Ectodermal cell (in vitro differentiated cells): ENCODE data around the gene ASPSCR1.

Experiments used
- H3K27ac ChIP-seq: 2 replicates; pipeline ENCODE4 v1.7.0; 2013; ENCODE audit warnings: mild to moderate bottlenecking, low read depth, low read length; ENCODE audit not compliant: insufficient read depth, poor library complexity, severe bottlenecking
- H3K27me3 ChIP-seq: 2 replicates; pipeline ENCODE4 v1.7.0; 2013; ENCODE audit warnings: mild to moderate bottlenecking, low read length; ENCODE audit not compliant: insufficient read depth, control insufficient read depth, poor library complexity, severe bottlenecking
- H3K36me3 ChIP-seq: one replicate; pipeline ENCODE4 v1.7.0; 2013; ENCODE audit warnings: low read length; ENCODE audit not compliant: control insufficient read depth, insufficient read depth
- H3K4me1 ChIP-seq: one replicate; pipeline ENCODE4 v1.7.0; 2013; ENCODE audit warnings: low read length; ENCODE audit not compliant: control insufficient read depth, insufficient read depth
- H3K4me3 ChIP-seq: 2 replicates; pipeline ENCODE4 v1.7.0; 2013; ENCODE audit warnings: low read depth, low read length, control low read depth; ENCODE audit not compliant: insufficient read depth
- H3K9me3 ChIP-seq: 2 replicates; pipeline ENCODE4 v1.7.0; 2013; ENCODE audit warnings: mild to moderate bottlenecking, low read length, moderate library complexity; ENCODE audit not compliant: control insufficient read depth
- WGBS, 2 experiments: methylation state at CpG; one replicate each; pipeline ENCODE4 v1.1.7; 2013; ENCODE audit warnings: missing lambda C conversion rate in 2 of 2; 5-methylcytosine and 5-hydroxymethylcytosine counted together

ASPSCR1 gene

DNA sequence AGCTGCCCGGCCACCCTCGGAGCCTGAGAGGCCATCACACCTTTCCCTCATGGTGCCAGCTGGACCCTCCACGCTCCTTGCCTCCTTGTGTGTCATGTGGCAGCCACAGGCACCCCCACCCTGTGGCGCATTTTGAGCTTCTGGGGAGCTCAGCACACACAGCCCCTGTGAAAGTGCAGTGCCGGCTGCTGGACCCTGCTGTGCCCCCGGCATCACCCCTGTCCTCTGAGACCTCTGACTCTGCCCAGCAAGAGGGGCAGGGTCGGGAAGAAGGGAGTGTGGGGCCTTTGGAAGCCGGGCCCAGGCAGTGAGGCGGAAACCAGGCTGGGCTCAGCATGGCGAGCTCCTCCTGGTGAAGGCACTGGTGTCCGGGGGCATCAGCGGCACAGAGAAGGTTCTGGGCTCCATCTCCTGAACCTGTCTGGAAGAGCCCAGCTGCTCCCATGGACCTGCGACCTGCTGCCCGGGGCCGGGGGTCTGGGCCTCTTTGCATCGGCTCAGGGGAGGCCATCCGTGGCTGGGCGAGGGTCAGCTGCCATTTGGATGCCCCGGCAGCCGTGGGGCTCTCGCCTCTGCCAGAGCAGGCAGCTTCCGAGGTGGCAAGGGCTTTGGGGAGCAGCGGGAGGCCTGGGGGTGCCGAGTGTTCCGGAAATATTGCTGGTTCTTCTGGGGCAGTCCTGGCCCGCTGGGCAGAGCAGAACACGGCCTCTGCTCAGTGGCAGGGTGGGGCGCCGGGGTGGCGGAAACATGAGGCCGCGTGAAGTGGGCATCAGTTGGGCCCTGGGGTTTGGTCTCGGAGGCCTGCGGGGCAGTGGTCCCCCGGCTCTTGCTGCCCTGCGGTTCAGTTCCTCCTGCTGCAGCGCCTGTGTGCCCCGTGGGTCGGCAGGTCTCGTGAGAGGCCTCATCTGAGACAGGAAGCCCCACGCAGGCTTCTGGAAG, 27.4 kb downstream of the ASPSCR1 start:
- peak overlapping the region; percentile 8 for H3K27ac ChIP-seq

DNA sequence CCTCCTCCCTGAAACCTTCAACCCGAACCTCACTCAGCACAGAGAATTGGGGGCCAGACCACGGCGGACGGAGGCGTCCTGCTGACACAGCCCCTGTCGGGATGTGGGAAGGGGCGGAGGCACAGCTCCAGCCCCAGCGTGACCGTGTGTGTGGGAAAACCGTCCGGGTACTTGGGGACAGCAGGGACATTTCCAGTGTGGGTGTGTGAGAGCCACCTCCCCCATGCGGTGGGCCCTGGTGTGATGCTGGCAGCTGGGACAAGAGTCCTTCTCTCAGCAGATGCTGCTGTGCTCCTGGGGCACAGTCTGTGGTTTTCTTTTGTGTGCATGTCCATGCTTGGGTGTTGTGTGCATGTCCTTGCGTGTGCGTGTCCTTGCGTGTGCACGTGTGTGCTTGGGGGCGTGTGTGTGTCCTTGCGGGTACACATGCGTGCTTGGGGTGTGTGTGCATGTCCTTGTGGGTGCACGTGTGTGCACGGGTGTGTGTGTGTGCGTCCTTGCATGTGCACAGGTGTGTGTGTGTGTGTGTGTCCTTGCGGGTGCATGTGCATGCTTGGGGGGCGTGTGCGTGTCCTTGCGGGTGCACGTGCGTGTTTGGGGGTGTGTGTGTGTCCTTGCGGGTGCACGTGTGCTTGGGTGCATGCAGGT, 28.4 kb downstream of the ASPSCR1 start:
- 95% methylated on average over 30 of the region's 30 CpGs for WGBS, 2 experiments
- H3K27me3 ChIP-seq = no peaks in the 10 kb centered on the region
- H3K9me3 ChIP-seq = no peaks in the 10 kb centered on the region
- peaks cover 23% of the 10 kb centered on the region for H3K4me1 ChIP-seq
- H3K36me3 ChIP-seq = no peaks in the 10 kb centered on the region
- H3K4me3 ChIP-seq = no peak overlapping the region
- H3K27ac ChIP-seq = no peak overlapping the region

More for the DNA sequence above, 27.4 kb downstream of the ASPSCR1 start:
- Histone ChIP-seq H3K36me3 (no peaks in the 10 kb centered on the region), H3K4me1 (peaks cover 32% of the 10 kb centered on the region), H3K4me3 (no peak overlapping the region), H3K9me3 (no peaks in the 10 kb centered on the region), H3K27me3 (no peaks in the 10 kb centered on the region)
- 96% methylated on average over 41 of the region's 41 CpGs for WGBS, 2 experiments

DNA sequence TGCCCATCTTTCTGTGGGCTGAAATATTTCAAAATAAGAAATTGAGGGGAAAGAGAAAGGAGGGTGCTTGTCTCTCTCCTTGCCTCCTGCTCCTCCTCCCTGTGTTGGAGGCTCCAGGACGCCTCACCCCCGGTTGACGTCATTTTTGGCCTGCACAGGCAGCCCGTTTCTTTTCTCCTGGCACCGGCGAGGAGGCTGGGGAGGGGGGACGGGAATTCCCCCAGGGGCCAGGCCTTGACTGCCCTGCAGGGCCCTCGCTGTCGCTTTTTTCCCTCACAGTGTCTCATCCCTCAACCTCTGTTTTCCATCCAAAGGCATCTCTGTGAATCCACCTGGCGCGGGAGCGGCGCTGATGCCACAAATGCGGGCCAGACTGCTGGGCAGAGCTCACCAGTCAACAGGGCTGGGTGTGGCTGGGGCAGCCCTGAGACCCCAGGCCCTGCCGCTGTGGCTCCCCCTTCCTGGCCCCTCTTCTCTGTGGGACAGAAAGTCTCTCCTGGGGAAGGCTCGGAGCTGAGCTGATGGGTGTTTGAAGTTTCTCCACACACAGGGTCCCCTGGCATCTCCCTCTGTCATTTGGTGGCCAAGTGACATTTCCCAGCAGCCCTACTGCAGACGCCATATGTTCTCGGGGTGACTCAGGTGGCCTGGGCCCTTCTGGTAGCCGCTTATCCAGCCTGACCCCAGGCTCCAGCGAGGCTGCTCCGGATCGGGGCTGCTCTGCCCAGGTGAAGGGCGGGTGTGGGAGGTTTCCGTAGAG, 29.2 kb downstream of the ASPSCR1 start:
- no peaks in the 10 kb centered on the region for H3K9me3 ChIP-seq
- peaks cover 15% of the 10 kb centered on the region for H3K4me1 ChIP-seq
- no peak overlapping the region for H3K4me3 ChIP-seq
- no peaks in the 10 kb centered on the region for H3K36me3 ChIP-seq
- H3K27ac ChIP-seq = no peak overlapping the region
- H3K27me3 ChIP-seq = no peaks in the 10 kb centered on the region
- 90% methylated on average over 24 of the region's 24 CpGs for WGBS, 2 experiments

DNA sequence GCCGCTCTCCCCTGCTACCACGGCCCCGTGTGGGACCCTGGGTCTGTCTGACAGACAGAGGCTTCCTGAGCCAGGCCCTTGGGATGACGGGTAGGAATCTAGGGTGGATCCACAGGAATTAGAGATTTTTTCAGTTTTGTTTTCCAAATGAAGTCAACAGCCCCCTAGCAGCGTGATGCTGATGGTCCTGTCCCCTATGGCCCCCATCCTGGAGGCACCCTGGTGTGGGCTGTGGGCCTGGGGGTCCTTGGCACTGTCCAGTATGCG, 29.7 kb downstream of the ASPSCR1 start:
- Histone ChIP-seq H3K4me3 (no peak overlapping the region), H3K27me3 (no peaks in the 10 kb centered on the region), H3K4me1 (peaks cover 13% of the 10 kb centered on the region), H3K36me3 (no peaks in the 10 kb centered on the region), H3K9me3 (no peaks in the 10 kb centered on the region), H3K27ac (no peak overlapping the region)
- 94 to 96% methylated on average over 6 of the region's 6 CpGs for WGBS, 2 experiments

DNA sequence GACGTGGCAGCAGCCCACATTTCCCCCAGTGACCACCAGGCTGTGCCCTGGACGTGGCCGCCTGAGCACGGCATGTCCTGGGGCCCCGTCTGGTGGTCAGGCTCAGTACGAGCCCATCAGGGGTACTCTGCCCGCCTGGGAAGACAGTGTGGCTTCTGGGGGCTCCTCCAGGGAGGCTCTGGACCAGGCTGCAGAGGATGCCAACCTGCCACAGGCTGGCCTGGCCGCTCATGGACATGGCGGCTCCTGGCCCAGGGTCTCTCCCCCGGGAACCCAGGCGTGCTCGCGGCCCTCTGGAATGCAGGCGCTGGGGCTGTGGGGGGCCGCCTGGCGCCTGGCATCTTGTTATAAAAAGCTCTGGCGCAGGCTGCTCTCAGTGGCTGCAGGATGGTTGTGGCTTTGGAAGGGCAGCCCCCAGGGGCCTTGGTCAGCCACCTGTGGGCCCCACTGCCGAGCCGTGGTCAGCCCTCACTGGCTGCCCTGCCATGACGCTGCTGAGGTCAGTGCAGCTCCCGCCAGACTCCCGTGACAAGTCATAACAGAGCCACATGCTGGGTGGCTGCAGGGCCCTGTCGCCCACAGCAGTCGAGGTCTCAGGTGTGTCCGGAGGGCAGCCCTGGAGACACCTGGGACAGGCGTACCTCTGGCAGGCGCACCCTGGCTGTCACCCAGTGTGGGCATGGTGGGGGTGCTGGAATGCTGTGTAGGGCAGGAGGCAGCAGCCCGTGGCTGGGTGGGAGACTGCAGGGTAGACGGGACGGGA, 30.2 kb downstream of the ASPSCR1 start:
- Histone ChIP-seq H3K27ac (no peak overlapping the region), H3K36me3 (no peaks in the 10 kb centered on the region), H3K4me3 (no peak overlapping the region), H3K9me3 (no peaks in the 10 kb centered on the region), H3K27me3 (no peaks in the 10 kb centered on the region), H3K4me1 (peaks cover 13% of the 10 kb centered on the region)
- 94% methylated on average over 30 of the region's 30 CpGs for WGBS, 2 experiments

DNA sequence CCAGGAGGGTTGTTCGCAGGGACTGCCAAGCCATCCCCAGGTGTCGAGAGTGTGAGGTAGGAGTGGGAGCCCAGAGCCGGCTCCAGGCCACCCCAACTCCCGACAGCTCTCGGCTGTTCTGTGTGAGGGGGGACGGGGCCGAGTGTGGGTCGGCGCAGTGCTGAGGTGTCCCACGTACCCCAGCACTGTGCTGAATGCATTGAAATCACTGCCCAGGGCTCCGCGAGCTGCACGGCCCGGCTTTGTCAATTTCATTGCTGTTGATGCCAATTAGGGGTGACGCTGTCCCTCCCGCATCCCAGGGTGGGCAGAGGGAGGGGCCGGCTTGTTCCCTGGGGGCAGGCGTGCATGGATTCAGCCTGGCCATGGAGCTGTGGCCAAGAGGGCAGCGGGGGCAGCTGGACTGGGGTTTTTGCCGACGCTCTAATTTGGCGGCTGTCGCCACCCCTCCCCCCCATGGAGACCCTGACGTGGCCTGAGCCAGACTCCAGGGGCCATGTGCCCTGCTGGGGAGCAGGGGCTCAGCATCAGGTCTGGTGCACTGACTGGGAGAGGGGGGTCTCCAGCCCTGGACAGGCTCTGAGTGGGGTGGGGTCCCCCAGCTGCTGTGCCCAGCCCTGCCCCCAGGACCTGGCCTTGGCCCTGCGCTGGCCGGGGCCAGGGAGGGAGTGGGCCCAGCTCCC, 31.0 kb downstream of the ASPSCR1 start:
- Histone ChIP-seq H3K27me3 (no peaks in the 10 kb centered on the region), H3K36me3 (no peaks in the 10 kb centered on the region), H3K9me3 (no peaks in the 10 kb centered on the region), H3K4me3 (no peak overlapping the region), H3K4me1 (peaks cover 16% of the 10 kb centered on the region), H3K27ac (no peak overlapping the region)
- 92 to 93% methylated on average over 26 of the region's 26 CpGs for WGBS, 2 experiments

DNA sequence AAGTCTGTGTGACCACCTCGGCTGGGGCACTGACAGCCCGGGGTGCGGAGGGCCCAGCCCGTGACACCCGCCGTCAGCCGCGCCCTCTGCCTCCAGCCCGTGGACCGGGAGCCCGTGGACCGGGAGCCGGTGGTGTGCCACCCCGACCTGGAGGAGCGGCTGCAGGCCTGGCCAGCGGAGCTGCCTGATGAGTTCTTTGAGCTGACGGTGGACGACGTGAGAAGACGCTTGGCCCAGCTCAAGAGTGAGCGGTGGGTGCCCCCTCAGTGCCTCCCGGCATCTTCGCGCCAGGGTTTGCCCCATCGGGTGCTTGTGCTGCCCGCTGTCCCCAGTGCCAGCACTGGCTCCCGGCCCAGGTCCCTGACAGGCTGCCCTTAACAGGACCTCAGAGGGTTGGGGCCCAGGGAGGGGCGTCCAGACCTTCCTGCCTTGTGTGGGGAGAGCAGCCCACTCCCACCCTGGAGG, 31.5 kb downstream of the ASPSCR1 start:
- no peaks in the 10 kb centered on the region for H3K36me3 ChIP-seq
- WGBS, 2 experiments = 95 to 96% methylated on average over 28 of the region's 28 CpGs
- no peaks in the 10 kb centered on the region for H3K27me3 ChIP-seq
- H3K27ac ChIP-seq = no peak overlapping the region
- peaks cover 12% of the 10 kb centered on the region for H3K4me1 ChIP-seq
- H3K9me3 ChIP-seq = no peaks in the 10 kb centered on the region
- no peak overlapping the region for H3K4me3 ChIP-seq

DNA sequence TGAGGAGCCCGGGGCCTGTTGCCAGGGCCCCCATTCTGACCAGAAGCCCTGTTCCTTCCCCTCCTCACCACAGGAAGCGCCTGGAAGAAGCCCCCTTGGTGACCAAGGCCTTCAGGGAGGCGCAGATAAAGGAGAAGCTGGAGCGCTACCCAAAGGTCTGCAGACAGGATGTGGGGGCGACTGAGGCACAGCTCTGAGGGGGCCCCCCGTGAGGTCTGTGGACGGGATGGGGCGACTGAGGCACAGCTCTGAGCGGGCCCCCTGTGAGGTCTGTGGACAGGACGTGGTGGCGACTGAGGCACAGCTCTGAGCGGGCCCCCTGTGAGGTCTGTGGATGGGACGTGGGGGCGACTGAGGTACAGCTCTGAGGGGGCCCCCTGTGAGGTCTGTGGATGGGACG, 32.0 kb downstream of the ASPSCR1 start:
- Histone ChIP-seq H3K4me1 (peaks cover 12% of the 10 kb centered on the region), H3K36me3 (no peaks in the 10 kb centered on the region), H3K27me3 (no peaks in the 10 kb centered on the region), H3K27ac (no peak overlapping the region), H3K4me3 (no peak overlapping the region), H3K9me3 (no peaks in the 10 kb centered on the region)
- 92 to 93% methylated on average over 15 of the region's 15 CpGs for WGBS, 2 experiments
